ENCODE data around the gene USP3.

USP3 gene

DNA sequence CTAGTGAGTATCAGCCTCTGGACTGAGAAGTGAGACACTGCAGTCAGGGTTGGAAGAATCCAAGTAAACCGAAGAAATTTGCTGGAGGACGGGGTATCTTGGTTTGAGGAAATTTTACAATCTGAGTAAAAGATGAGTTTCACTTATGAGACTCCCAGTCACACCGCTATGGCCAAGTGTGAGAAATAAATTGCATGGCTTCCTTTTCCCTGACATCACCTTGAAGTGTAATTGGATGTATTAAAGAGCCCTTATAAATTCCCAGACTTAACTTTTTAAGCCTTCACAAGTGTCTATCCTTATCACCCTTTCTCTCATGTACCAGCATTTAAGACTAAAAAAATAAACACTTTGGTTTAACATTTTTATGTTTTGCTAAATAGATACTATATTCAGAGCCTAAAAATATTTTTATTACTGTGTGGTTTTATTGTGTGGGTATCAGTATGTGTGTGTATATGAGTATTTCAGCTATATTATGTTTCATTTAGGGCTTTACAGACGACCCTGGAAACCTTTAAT, 23.8 kb downstream of the USP3 start:
- TF ChIP-seq TCF12 (IDR thresholded peaks at IDR 0.05; ENCODE audit: low read depth), result no peak
- no peak for TF ChIP-seq TEAD4 (IDR thresholded peaks at IDR 0.05)
- no peak for TF ChIP-seq MAX (IDR thresholded peaks at IDR 0.05)
- no peak for TF ChIP-seq TAF1 (IDR thresholded peaks at IDR 0.05; ENCODE audit: low read depth)
- TF ChIP-seq RAD21 (IDR thresholded peaks at IDR 0.05; ENCODE audit: low read depth), result no peak
- TF ChIP-seq NFIC (IDR thresholded peaks at IDR 0.05), result no peak
- TF ChIP-seq EP300 (IDR thresholded peaks at IDR 0.05; ENCODE audit: borderline replicate concordance), result no peak
- TF ChIP-seq ZBTB7A (IDR thresholded peaks at IDR 0.05; ENCODE audit: low read depth), result no peak
- TF ChIP-seq REST (IDR thresholded peaks at IDR 0.05; ENCODE audit: low read depth), result no peak
- TF ChIP-seq, protein P1, sequence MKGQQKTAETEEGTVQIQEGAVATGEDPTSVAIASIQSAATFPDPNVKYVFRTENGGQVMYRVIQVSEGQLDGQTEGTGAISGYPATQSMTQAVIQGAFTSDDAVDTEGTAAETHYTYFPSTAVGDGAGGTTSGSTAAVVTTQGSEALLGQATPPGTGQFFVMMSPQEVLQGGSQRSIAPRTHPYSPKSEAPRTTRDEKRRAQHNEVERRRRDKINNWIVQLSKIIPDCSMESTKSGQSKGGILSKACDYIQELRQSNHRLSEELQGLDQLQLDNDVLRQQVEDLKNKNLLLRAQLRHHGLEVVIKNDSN (IDR thresholded peaks at IDR 0.05), result no peak
- TF ChIP-seq EGR1 (IDR thresholded peaks at IDR 0.05), result no peak
- TF ChIP-seq CREB1 (IDR thresholded peaks at IDR 0.05; ENCODE audit: low read depth), result no peak
- TF ChIP-seq CEBPB (IDR thresholded peaks at IDR 0.05), result no peak
- TF ChIP-seq FOXM1 (IDR thresholded peaks at IDR 0.05; ENCODE audit: borderline replicate concordance, low read depth), result no peak
- no peak for TF ChIP-seq YY1 (IDR thresholded peaks at IDR 0.05; ENCODE audit: low read depth)

DNA sequence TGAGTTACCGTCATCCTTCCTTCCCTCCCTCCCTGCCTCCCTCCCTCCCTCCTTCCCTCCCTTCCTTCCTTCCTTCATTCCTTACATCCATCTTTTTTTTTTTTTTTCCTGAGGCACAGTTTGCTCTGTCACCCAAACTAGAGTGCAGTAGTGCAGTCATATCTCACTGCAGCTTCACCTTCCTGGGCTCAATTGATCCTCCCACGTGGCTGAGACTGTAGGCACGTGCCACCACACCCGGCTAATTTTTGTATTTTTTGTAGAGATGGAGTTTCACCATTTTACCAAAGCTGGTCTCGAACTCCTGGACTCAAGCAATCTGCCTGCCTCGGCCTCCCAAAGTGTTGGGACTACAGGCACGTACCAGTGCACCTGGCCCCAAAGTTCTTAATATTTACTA, 25.8 kb downstream of the USP3 start:
- TF ChIP-seq FOXM1 (IDR thresholded peaks at IDR 0.05; ENCODE audit: borderline replicate concordance, low read depth) (no peak), MAX (IDR thresholded peaks at IDR 0.05) (no peak)

DNA sequence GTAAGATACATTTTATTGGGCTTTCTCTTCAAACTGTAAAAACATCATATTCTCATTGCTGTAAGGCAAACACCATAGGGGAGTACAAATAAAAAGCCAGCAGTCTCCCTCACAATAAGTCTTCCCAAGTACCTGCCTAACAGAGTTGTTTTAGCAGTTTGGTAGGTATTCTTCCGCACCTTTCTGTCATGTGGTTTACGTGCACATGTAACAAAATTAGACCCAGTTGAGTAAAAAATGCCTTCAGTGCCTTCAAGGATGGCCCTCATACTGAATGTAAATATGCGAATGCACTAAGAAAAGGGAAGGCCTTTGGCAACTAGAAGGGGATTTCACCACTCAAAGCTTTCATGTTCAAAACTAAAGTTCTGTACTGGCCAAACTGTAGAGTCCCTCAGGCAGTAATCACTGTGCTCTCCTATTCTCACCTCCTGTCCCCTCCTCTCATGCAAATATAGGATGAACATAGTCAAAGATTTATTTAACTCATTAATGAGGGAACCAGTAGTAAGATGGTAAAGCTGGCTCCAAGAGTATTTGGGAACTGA, 26.4 kb downstream of the USP3 start:
- TF ChIP-seq NFIC (IDR thresholded peaks at IDR 0.05) (no peak), RAD21 (IDR thresholded peaks at IDR 0.05; ENCODE audit: low read depth) (no peak), CREB1 (IDR thresholded peaks at IDR 0.05; ENCODE audit: low read depth) (no peak), REST (IDR thresholded peaks at IDR 0.05; ENCODE audit: low read depth) (no peak), ZBTB7A (IDR thresholded peaks at IDR 0.05; ENCODE audit: low read depth) (no peak), TEAD4 (IDR thresholded peaks at IDR 0.05) (no peak), CEBPB (IDR thresholded peaks at IDR 0.05) (no peak)

GRCh38 chr15:63531586-63531985, 27.2 kb downstream of the USP3 start:
- no peak for TF ChIP-seq FOXM1 (IDR thresholded peaks at IDR 0.05; ENCODE audit: borderline replicate concordance, low read depth)
- TF ChIP-seq TEAD4 (IDR thresholded peaks at IDR 0.05), result no peak
- TF ChIP-seq, protein P1 (IDR thresholded peaks at IDR 0.05), result no peak
- TF ChIP-seq EP300 (IDR thresholded peaks at IDR 0.05; ENCODE audit: borderline replicate concordance), result no peak
- TF ChIP-seq NFIC (IDR thresholded peaks at IDR 0.05), result no peak
- no peak for TF ChIP-seq CEBPB (IDR thresholded peaks at IDR 0.05)
- no peak for TF ChIP-seq ZBTB7A (IDR thresholded peaks at IDR 0.05; ENCODE audit: low read depth)
- TF ChIP-seq RAD21 (IDR thresholded peaks at IDR 0.05; ENCODE audit: low read depth), result no peak
- TF ChIP-seq TCF12 (IDR thresholded peaks at IDR 0.05; ENCODE audit: low read depth), result no peak
- TF ChIP-seq YY1 (IDR thresholded peaks at IDR 0.05; ENCODE audit: low read depth), result no peak
- TF ChIP-seq CREB1 (IDR thresholded peaks at IDR 0.05; ENCODE audit: low read depth), result no peak
- no peak for TF ChIP-seq REST (IDR thresholded peaks at IDR 0.05; ENCODE audit: low read depth)
- no peak for TF ChIP-seq EGR1 (IDR thresholded peaks at IDR 0.05)
- TF ChIP-seq TAF1 (IDR thresholded peaks at IDR 0.05; ENCODE audit: low read depth), result no peak
